Neural cell (in vitro differentiated cells): ENCODE measurements around the gene MYO1D.

Experiments
- CTCF ChIP-seq: fragments of 450-650 bp; IDR thresholded peaks from 2 replicates; pipeline ENCODE4 v1.5.1; 2014; ENCODE audit warnings: antibody characterized with exemption, mild to moderate bottlenecking, moderate library complexity; ENCODE audit not compliant: poor library complexity, severe bottlenecking
- EP300 ChIP-seq: fragments of 450-650 bp; conservative IDR thresholded peaks from 2 replicates; pipeline ENCODE4 v1.6.1; 2014; ENCODE audit warnings: antibody characterized with exemption, mild to moderate bottlenecking, moderate library complexity; ENCODE audit not compliant: poor library complexity, severe bottlenecking
- EZH2 ChIP-seq: fragments of 200-600, 300-800 bp; shearing (Covaris generic), sonication (generic); IDR thresholded peaks from 2 replicates; pipeline ENCODE4 v1.6.1; 2014; ENCODE audit warnings: antibody characterized with exemption, low read length, borderline replicate concordance, mild to moderate bottlenecking; ENCODE audit not compliant: insufficient read depth, poor library complexity, severe bottlenecking
- POLR2AphosphoS5 ChIP-seq: IDR thresholded peaks from 2 replicates; pipeline ENCODE4 v1.6.1; 2012
- REST ChIP-seq: IDR thresholded peaks from 2 replicates; pipeline ENCODE4 v1.6.1; 2012; ENCODE audit warnings: borderline replicate concordance
- TAF1 ChIP-seq: IDR thresholded peaks from 2 replicates; pipeline ENCODE4 v1.6.1; 2012; ENCODE audit warnings: low read depth

- no peak for TF ChIP-seq CTCF
- TF ChIP-seq POLR2AphosphoS5 = no peak
- no peak for TF ChIP-seq EZH2
- TF ChIP-seq REST = no peak
- no peak for TF ChIP-seq TAF1
- no peak for TF ChIP-seq EP300
Measured at GRCh38 chr17:32803544-32803943, 73.4 kb downstream of the MYO1D start.
